Activated CD4-positive, alpha-beta T cell treated with anti-CD3 and anti-CD28 coated beads, Interleukin-2, amount 50 U/mL, for 4 hours (primary cell): ENCODE data around the gene GJA3.
A peak's percentile ranks its signal among the peaks of the same experiment; 100 is the strongest.

Source experiments
- DNase-seq, 2 experiments: peaks; one replicate each; pipeline ENCODE4 v3.0.0-alpha.2; 2020

The GJA3 gene

DNA sequence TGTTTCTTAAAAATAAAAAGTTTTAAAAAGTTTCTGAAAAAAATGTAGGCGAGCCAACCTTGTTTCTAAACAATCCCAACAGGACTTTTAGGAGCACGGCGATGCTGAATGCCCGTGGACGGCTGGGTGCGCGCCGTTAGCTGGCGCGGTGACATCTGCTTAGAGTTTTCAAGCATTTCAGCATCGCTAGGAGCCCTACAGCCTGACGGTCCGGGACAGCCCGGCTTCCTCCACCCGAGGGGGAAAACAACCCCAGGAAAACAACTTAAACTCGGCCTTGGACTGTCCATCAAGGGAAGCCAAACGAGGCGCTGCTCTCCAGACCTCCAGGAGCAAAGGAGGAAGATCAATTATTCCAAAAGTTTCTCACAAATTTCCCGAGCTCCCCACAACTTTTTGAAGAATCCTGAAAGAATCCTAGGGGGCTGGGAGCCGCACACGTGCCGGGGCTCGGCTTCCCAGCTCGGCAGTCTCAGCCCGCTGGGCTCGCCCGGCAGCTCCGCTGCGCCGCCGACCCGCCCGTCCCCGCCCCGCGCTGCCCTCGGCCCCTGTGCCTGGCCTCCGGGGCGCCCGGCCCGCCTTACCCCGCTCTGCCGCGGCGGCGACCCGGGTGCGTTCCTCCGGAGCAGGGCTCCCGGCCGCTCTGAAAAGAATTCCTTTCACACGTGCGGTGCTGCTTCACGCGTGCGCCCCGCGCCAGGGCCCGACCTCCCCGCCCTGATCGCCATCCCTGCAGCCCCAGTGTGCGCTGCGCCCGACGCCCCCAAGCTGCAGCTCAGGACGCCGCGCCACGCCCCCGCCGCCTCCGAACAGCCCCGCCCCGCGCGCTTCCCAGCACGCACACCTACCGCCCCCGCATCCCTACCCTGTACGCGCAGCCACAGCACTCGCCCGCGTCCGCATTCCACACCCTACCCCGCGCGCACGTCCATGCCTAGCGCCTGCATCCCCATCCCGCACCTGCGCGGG lies at the start of gene GJA3:
GJA3 (minus strand) TSS at position 747 of the 969 bp plus-strand sequence. CDS start 17,764 bp downstream, outside the sequence.
- peak; percentile 47 to 50 for DNase-seq

DNA sequence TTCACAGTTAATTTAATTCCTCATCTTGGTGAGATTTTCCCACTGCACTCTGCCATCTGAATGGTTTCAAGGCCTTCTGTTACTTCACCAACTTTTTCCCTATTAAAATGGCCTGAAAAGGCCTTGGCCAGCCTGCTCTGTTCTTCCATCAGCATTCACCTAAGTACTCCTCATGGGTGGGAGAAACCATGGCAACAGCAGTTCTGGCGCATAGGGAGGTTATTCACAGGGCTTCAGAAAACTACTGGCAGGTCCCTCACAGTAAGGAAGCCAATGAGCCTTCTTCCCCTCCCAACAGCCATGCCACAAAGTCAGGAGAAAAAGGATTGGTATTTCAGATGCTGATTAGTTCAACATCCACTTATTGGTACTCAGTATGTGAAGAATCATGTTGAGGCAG lies 49.1 kb upstream of the GJA3 start:
- no peak for DNase-seq

DNA sequence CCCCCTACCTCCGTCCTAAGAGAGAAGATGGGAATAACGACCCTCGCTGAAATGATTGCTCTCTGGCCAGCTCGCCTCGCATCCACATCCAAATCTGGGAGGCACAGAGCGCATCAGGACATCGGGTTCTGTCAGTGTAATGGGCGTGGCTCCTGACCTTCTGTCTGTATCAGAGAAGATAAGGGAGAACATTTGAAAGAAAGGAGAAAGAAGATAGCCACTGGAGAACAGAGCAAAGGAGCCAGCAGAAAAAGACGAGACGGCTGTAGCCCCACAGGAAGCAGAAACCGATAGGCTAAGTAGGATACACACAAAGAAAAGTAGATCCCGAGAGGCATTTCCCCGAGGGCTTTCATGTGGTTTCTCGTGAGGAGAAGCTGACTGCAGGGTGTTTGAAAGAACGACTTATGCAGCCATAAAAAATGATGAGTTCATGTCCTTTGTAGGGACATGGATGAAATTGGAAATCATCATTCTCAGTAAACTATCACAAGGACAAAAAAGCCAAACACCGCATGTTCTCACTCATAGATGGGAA lies 45.9 kb upstream of the GJA3 start:
- DNase-seq = no peak

- DNase-seq = no peak
Observed at GRCh38 chr13:20206065-20206697, 45.3 kb upstream of the GJA3 start.

- DNase-seq = no peak
Observed at GRCh38 chr13:20198781-20199180, 37.9 kb upstream of the GJA3 start.

DNA sequence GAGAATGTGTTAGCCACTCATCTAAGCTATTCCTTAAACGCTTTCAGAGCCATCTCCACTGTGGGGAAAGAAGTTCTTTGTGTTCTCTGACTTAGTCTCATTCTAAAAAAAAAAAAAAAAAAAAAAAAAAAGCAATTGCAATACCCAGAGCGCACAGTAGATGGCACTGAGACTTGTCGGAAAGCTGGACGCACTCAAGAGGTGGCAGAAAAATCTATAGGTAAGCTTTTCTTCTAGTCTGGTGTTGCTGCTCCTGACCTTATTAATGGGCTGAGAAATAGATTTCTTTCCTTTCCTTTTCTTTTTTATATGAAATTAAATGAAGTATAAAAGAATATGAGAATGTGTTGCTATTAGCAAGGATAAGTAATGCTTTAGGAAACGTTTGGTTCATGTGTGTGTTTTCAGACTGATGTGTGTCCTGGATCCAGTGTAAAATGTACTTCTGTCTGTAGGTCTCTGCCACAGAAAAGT lies 36.5 kb upstream of the GJA3 start:
- DNase-seq = no peak

GRCh38 chr13:20195801-20196200 lies 34.9 kb upstream of the GJA3 start:
- no peak for DNase-seq

- no peak for DNase-seq
Observed at GRCh38 chr13:20193907-20194631, 33.2 kb upstream of the GJA3 start.

DNA sequence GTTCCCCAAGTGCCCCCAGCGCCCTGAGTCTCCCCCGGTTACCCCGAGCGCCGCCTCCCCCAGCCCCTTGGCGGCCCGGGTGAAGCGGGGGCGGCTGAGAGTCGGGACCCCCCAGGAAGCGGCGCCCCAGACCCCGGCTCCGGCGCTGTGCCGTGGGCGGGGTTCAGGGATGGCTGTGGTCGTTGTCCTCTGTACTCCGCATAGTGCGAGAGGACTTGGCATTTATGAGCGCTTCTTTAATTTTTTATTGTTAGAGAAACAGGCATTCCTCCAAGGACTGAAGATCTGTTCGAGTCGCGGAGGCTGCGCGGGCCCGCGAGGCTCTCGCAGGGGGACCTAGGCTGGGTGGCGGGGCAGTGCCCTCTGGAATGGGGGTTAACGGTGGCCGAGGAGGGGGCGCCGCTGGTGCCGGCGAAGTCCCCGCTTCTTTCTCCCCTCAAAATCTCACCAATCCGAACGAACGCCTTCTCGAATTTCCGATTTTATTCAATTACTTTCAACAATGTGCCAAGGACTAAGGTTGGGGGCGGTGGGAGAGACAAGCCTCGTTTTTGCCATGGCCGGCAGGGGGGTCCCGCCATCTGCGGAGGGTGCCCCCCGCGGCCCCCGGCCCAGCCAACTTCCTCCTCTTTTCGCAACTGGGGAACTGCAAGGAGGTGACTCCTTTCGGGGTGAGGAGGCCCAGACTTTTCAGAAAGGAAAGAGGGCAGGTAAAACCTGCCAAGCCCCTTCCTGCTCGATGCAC lies 32.5 kb upstream of the GJA3 start:
- no peak for DNase-seq

DNA sequence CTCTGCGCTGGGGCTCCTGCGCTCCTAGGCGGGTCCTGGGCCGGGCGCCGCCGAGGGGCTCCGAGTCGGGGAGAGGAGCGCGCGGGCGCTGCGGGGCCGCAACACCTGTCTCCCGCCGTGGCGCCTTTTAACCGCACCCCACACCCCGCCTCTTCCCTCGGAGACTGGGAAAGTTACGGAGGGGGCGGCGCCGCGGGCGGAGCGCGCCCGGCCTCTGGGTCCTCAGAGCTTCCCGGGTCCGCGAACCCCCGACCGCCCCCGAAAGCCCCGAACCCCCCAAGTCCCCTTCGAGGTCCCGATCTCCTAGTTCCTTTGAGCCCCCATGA lies 31.9 kb upstream of the GJA3 start, which contains the start of gene GJB2:
GJB2 (minus strand) TSS at position 103 of the 326 bp plus-strand sequence. CDS start 3,357 bp downstream, outside the sequence.
- no peak for DNase-seq

DNA sequence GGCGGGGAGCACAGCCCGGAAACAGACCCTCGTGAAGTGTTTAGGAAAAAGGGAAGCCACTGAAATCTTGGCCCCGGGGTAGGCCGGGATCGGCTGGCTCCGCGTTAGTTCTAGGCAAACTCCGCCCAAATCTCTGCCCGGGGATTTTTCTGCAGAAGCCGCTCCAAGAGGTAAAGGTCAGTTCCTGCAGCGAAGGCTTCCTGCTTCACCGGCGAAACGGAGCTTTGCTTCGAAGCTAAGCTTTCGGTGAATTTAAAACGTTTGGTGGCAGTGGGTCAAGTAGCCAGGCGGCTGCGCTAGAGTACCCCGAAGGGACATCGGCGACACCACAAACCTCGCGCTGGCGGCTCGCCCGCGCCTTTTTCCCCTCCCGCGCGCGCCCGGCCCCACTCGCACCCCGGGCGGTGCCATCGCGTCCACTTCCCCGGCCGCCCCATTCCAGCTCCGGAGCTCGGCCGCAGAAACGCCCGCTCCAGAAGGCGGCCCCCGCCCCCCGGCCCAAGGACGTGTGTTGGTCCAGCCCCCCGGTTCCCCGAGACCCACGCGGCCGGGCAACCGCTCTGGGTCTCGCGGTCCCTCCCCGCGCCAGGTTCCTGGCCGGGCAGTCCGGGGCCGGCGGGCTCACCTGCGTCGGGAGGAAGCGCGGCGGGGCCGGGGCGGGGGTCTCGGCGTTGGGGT lies 31.4 kb upstream of the GJA3 start:
- DNase-seq = no peak

DNA sequence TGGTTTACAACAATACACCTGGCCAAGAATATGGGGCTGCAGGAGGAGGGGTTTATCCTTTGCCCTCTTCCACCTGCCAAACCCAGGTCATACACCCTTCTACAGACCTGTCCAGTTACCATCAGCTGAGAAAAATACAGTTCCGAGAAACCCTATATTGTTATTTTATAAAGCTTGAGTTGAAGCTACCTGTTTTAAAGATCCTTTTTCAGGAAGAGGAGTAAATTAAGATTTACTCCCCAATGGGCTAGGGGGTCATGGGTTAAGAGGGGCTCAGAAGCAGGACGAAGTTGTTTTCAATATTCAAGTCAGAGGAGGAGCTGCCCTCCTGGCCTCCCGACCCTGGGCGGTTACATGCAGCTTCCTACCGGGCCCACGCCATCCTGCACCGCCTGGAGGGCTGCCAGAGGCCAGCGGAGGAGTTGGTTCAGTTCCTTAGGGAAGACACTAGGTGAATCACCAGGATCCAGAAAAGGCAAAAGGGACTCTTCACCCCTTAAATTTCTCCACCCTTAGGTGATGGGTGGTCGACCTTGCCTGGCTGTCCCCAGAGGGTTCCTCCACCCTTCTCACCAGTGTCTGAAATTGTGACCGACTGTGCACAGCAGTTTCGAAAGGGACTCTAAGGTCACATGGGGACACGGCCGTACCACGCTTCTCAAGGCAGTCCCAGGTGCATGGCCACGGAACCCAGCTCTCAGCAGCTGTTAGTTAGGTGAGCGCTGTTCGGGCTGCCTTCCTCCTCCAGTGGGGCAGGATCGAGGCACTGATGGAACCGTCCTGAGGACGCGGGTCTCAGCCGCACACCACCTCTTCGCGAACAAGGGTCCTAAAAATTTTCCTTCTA lies 30.7 kb upstream of the GJA3 start:
- no peak for DNase-seq

GRCh38 chr13:20190481-20191310 lies 29.8 kb upstream of the GJA3 start:
- DNase-seq = no peak

DNA sequence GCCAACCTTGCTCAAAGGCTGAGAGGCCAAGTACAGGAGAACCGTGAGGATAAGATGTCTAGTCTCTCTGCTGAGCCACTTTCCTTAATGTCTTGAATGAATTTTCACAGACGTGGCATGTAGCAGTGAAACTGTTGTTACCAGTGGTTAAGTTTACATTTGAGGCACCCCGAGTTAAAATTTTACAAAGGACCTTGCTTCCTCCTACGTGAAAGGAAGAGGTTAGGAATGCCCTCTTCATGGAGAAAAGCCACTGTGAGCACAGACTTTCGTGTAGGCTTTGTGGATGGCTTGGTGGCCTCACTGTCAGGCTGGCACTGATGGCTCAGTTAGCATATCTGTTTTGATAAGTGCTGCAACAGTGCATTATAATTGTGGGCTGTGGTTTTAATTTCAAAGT lies 29.2 kb upstream of the GJA3 start:
- no peak for DNase-seq

DNA sequence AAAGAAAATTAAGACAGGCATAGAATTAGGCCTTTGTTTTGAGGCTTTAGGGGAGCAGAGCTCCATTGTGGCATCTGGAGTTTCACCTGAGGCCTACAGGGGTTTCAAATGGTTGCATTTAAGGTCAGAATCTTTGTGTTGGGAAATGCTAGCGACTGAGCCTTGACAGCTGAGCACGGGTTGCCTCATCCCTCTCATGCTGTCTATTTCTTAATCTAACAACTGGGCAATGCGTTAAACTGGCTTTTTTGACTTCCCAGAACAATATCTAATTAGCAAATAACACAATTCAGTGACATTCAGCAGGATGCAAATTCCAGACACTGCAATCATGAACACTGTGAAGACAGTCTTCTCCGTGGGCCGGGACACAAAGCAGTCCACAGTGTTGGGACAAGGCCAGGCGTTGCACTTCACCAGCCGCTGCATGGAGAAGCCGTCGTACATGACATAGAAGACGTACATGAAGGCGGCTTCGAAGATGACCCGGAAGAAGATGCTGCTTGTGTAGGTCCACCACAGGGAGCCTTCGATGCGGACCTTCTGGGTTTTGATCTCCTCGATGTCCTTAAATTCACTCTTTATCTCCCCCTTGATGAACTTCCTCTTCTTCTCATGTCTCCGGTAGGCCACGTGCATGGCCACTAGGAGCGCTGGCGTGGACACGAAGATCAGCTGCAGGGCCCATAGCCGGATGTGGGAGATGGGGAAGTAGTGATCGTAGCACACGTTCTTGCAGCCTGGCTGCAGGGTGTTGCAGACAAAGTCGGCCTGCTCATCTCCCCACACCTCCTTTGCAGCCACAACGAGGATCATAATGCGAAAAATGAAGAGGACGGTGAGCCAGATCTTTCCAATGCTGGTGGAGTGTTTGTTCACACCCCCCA lies 28.1 kb upstream of the GJA3 start:
- DNase-seq = no peak

GRCh38 chr13:20186771-20187170 lies 25.9 kb upstream of the GJA3 start:
- DNase-seq = no peak

- no peak for DNase-seq
Observed at GRCh38 chr13:20185366-20186056, 24.7 kb upstream of the GJA3 start.

- DNase-seq = peak; percentile 20 to 37
Observed at GRCh38 chr13:20182231-20182846, 21.5 kb upstream of the GJA3 start.
